HUES48 (cell line): ENCODE results near the gene OTP.

ENCODE experiments used
- H3K27ac ChIP-seq: one replicate; pipeline ENCODE4 v1.7.0; 2013; ENCODE audit warnings: low read depth, low read length, inconsistent platforms
- H3K27me3 ChIP-seq: 2 replicates; pipeline ENCODE4 v1.6.1; 2013; ENCODE audit warnings: mild to moderate bottlenecking, low read length; ENCODE audit not compliant: control insufficient read depth, insufficient read depth
- H3K36me3 ChIP-seq: 2 replicates; pipeline ENCODE4 v1.6.1; 2013; ENCODE audit warnings: low read length; ENCODE audit not compliant: control insufficient read depth, insufficient read depth
- H3K4me1 ChIP-seq: 2 replicates; pipeline ENCODE4 v1.6.1; 2013; ENCODE audit warnings: mild to moderate bottlenecking, low read length; ENCODE audit not compliant: control insufficient read depth, insufficient read depth
- H3K4me3 ChIP-seq: 2 replicates; pipeline ENCODE4 v1.5.1; 2013; ENCODE audit warnings: mild to moderate bottlenecking, low read depth, low read length
- H3K9ac ChIP-seq: 2 replicates; pipeline ENCODE4 v1.6.1; 2013; ENCODE audit warnings: mild to moderate bottlenecking, low read depth, low read length, moderate library complexity
- H3K9me3 ChIP-seq: 2 replicates; pipeline ENCODE4 v1.6.1; 2013; ENCODE audit warnings: low read length; ENCODE audit not compliant: control insufficient read depth, insufficient read depth

The OTP gene

DNA sequence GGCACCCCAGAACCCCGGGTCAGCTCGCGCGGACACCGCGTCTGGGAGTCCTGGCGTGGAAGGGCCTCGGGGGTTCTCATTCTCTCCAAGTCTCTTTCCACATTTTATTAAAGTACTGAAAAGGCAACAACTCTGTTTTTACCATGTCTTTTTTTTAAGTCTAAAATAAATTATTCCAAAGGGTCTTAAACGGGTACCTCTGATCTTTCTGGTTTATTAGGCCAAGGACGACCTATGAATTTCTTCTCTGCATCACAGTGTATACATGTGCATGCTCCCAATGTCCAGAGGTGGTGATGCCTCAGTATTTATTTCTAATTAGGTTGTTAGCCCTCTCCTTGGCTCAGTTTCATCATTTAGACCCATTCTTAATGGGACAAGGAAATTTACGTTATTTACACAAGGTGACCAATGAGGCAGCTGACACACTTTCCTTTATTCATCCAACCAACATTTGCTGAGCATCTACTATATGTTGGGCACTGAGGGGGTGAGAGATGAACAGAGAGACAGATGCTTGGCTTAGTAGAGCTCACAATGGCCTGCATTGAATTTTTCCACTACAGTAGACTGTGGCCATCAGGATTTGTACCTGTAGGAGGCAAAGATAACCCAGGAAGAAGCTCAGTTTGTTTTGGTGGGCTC is 7.6 kb upstream of the OTP start:
- Histone ChIP-seq H3K4me1 (peaks cover 8% of the 10 kb centered on the region), H3K27ac (no peak overlapping the region), H3K9ac (no peak overlapping the region), H3K4me3 (peak overlapping the region; percentile 37; the same call in 1 of the 2 replicates), H3K9me3 (no peaks in the 10 kb centered on the region), H3K27me3 (peaks cover 99% of the 10 kb centered on the region), H3K36me3 (no peaks in the 10 kb centered on the region)

DNA sequence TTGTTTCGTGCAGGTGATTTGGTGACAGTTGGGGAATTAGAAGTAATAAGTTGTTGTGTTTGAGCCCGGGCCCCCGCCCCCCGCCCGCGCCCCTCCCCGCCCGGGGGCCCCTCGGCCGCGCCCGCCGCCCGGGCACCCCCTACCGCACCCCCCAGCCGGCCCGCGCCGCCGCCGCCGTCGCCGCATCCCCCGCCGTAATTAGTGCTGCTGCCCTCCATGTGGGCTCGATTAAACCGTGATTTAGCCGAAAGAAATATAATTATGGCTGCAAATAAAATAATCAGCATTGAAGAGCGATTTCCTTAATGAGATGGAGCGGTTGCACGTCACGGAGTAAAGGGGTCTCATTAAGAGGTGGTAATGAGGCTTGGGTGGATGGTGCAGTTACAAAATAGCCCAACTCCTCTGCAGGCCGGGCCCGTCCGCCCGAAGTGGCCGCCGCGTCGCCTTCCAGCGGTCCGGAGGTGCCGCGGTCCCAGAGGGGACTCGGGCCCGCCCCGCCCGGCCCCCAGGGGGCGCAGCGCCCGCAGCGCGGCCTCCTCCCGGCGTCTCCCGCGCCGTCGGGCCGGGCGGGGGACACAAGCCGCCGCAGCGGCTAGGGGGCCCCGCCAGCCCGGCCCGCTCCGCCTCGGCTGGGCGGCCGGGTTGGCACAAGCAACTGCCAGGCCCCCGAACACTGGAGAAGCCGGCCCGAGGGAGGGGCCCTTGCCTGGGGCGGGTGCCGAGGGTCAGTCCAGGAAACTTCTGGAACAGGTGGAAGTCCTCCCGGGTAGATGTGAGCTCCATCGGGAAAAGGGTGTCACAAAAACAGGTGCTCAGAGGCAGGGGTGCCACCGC is 6.9 kb upstream of the OTP start:
- H3K36me3 ChIP-seq = no peaks in the 10 kb centered on the region
- H3K9me3 ChIP-seq = no peaks in the 10 kb centered on the region
- peak overlapping the region; percentile 60 for H3K4me3 ChIP-seq
- H3K27me3 ChIP-seq = peaks cover 99% of the 10 kb centered on the region
- no peak overlapping the region for H3K9ac ChIP-seq
- peaks cover 16% of the 10 kb centered on the region for H3K4me1 ChIP-seq
- no peak overlapping the region for H3K27ac ChIP-seq

DNA sequence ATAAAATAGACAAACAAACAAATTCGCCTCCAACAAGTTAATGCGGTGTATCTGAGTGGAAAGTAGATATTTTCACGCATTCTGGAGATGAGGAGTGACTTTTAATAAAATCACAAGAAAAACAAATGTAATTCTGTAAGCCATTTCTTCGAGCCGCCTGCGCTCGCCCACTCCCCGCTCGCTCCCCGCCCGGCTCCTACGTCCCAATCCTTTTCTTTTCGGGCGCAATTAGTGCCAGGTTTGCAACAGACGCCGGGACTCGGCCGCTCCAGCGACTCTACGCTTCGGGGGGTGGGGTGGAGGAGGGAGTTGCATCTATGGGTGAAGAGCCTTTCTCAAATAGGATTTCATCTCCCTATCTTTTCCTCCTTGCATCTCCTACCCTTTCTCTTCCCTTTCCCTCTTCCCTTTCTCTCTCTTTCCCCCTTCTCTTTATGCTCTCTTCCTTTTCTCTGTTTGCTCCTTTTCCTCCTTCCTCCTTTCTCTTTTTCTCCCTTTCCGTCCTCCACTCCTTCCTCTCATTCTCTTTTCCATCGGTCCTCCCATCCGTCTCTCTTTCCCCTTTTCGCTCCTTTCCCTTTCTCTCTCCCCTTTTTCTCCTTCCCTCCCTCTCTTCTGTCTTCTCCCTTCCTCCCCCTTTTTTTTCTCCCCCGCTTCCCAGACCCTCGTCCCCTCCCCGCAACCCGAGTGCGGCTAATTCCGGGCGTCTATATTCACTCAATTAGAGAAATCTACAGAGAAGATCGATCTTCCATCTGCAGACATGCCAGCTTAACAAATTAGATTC is 6.1 kb upstream of the OTP start:
- peaks cover 19% of the 10 kb centered on the region for H3K4me1 ChIP-seq
- no peaks in the 10 kb centered on the region for H3K36me3 ChIP-seq
- peaks cover 99% of the 10 kb centered on the region for H3K27me3 ChIP-seq
- no peak overlapping the region for H3K9ac ChIP-seq
- H3K4me3 ChIP-seq = peak overlapping the region; percentile 45
- no peaks in the 10 kb centered on the region for H3K9me3 ChIP-seq
- H3K27ac ChIP-seq = no peak overlapping the region

DNA sequence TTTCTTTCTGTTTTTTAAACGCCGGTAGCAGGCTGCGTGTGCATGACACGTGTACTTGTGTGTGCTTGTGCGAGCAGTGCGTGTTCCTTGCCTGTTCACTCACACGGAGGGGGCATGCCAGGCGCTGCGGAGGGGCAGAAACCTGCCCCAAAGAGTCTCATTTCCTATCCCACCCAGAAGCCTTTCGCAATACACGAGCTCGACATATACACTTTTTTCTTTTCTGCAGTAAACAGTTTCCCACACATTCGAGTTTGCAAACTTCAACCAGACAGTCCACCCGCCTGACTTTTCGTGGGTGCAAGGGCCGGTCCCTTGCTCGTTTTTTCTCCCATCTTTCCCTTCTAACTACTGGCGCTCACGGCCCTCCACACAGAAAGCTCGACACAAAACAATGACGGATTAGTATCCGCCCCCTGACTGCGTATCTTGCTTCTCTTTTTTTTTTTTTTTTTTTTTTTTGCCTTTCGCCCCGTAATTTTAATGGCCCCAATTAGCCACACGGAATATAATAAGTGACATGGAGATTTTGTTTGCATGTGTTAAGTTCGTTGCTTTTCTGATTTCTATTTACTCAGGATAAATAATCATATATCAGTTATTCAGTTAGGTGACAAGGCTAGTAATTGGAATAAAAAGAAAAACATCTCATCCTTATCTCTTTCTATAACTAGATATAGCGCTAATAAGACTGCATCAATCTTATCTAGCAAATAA is 5.3 kb upstream of the OTP start:
- H3K27ac ChIP-seq = no peak overlapping the region
- H3K4me1 ChIP-seq = peaks cover 19% of the 10 kb centered on the region
- H3K9ac ChIP-seq = no peak overlapping the region
- peaks cover 99% of the 10 kb centered on the region for H3K27me3 ChIP-seq
- no peak overlapping the region for H3K4me3 ChIP-seq
- no peaks in the 10 kb centered on the region for H3K36me3 ChIP-seq
- no peaks in the 10 kb centered on the region for H3K9me3 ChIP-seq

DNA sequence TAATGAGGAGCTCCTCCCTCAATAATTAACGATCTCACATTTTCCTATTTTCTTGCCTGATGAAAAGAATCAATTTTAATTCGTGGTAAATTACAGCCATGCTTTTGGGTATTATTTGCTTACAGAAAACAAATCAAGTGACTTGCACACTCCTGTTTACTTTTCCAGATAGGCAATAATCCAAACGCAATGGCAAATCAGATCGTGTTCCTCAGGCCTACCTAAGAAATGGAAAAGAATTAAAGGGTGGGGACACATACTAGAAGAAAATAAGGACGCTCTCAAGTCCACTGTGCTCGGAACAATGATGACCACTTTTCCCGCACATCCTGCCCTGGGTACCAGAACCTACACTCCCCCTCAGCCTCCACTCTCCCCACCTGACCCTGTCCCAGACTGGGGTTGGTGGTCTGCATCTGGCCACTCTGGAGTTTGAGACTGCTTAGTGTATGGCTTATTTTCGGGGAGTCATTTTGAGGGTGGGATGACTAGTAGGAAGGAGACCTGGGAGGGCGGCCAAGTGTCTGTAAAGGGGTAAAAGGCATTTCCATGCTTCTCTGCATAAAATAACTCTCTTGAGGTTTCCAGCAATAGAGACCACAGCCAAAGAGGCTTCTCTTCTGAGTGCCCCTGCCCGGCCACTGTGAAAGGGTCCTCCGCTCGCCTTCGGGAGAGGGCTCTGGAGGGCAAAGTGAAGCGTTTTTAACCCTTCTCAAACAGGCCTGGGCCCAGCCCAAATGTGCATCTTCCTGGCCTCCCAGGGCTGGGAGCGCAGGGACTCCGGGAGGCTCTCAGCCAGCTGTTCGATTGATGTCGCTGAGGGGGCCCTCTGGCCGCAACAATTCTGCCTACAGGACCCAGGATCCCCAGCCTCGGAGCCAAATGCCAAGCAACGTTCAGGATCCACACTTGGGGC is 4.5 kb upstream of the OTP start:
- H3K9ac ChIP-seq = no peak overlapping the region
- no peaks in the 10 kb centered on the region for H3K36me3 ChIP-seq
- peaks cover 23% of the 10 kb centered on the region for H3K4me1 ChIP-seq
- H3K27ac ChIP-seq = no peak overlapping the region
- H3K4me3 ChIP-seq = no peak overlapping the region
- no peaks in the 10 kb centered on the region for H3K9me3 ChIP-seq
- H3K27me3 ChIP-seq = peaks cover 99% of the 10 kb centered on the region

DNA sequence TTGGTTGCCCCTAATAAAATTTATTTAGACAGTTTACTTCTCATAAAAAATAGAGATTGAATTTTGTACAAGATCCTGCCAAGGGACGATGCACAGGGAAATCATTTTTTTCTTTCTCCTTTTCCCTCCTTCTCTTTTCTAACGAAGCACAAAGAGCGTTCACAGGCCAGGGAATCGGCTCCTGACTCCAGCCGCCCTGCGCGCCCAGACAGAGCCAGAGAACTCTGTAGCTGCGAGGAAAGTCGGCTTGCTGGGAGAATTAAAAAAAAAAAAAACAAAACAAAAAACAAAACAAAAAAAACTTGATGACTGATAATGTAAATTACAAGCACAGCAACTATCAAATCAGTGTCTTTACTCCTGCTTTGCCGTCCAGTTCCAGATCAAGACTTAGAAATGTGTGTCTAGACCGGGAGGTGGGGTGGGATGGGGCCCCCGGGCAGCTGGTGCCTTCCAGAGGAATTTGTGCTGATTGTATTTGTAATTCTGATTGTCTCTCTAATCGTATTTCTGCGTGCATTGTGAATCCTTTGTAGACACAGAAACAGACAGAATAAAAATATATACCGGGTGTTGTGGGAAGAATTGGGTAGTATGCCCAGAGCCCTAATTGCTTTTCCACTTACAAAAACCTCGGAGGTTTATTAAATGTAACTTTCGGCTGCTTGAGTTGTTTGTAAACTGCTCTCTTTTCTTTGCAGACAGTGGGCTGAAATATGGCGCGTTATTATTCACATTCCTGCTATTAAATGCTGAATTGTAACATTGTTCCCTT is 3.6 kb upstream of the OTP start:
- H3K27me3 ChIP-seq = peaks cover 99% of the 10 kb centered on the region
- no peaks in the 10 kb centered on the region for H3K36me3 ChIP-seq
- peaks cover 30% of the 10 kb centered on the region for H3K4me1 ChIP-seq
- no peaks in the 10 kb centered on the region for H3K9me3 ChIP-seq
- H3K27ac ChIP-seq = no peak overlapping the region
- H3K4me3 ChIP-seq = no peak overlapping the region
- H3K9ac ChIP-seq = no peak overlapping the region

DNA sequence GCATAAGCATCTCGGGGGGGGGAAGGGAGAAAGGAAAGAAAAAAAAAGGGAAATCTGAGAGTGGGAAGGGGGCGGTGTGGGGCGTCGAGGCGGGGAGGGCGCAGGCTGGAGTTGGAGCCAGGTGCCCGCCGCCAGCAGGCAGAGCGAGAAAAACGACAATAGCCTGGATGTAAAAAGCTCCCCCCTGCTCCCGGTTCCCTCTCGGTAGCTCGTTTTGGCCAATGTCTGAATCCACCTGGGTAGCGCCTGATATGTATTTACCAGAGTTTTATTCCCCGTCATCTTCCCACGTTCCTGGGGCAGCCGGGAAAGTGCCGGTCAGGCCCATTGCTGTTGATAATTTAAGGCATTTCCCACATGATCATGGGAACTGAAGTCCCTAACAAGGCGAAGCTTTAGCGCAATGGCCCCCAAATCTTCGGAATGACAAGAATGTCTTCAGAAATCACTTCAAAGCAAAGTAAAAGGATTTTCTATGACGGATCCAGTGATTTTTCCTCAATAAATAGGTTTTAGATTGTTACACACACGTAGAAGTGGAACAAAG is 3.0 kb upstream of the OTP start:
- Histone ChIP-seq H3K4me1 (peaks cover 36% of the 10 kb centered on the region), H3K27ac (no peak overlapping the region), H3K27me3 (peaks cover 99% of the 10 kb centered on the region), H3K9me3 (no peaks in the 10 kb centered on the region), H3K4me3 (no peak overlapping the region), H3K36me3 (no peaks in the 10 kb centered on the region), H3K9ac (no peak overlapping the region)

DNA sequence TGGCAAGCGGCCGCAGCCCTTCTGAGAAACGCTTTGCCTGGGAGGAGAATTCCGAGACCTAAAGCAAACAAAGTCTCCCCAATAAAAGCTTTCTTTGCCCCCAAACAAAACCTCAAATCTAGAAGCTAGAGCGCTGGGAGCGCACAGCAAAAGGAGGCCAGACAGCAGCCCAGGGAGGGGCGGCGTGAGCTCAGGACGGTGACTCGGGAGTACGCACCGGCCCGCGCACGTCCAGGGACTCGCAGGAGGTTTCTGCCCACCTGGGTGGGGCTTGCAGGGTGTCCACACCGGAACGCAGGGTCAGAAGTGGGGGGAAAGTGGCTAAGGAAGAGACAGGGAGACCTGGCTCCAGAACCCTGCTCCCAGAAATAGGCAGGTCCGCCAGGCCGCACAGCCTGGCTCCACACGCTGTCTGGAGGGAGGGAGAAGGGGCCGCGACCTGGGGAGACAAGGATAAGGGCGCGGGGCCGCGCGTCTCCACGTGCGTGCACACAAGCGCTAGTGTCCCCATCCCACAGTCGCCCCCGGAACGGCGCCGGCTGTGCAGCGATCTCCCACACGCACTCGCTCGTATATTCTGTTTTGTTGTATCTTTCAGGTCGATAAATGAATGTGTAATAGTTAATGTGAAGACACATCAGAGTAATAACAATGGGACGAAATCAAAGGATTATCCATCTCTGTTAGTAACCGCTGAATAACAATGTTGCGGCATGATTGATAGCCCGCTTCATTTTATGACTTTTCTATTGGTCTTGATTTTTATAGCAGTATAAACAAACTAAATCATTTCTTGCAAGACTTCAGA is 2.3 kb upstream of the OTP start:
- Histone ChIP-seq H3K9me3 (no peaks in the 10 kb centered on the region), H3K4me3 (peak overlapping the region; percentile 16; the same call in 1 of the 2 replicates), H3K27ac (no peak overlapping the region), H3K27me3 (peaks cover 99% of the 10 kb centered on the region), H3K36me3 (no peaks in the 10 kb centered on the region), H3K4me1 (peaks cover 43% of the 10 kb centered on the region), H3K9ac (no peak overlapping the region)
